WTC11 (cell line): ENCODE data around the gene OSBPL9. TPM values are rescaled to one million over a fixed set of nuclear protein-coding genes. Genes with fewer than 3 reads are reported as not detected.

Experiments used
- ATAC-seq: fragments of 200-7000 bp; cut with Tn5 transposase; 2 replicates; pipeline ENCODE4 v1.10.0; 2021; ENCODE audit warnings: mild to moderate bottlenecking, moderate library complexity
- CTCF ChIA-PET: fragments of 300-600 bp; sonication (Branson Sonifier 250); formaldehyde crosslinking; loops from one replicate; lab custom pipeline; 2021; ENCODE audit warnings: antibody characterized with exemption; lab: Charles Lee
- POLR2A ChIA-PET: fragments of 350-600 bp; sonication (Branson Sonifier 250); formaldehyde crosslinking; loops from one replicate; lab custom pipeline; 2021; ENCODE audit warnings: antibody characterized with exemption; lab: Charles Lee
- DNase-seq: peaks from one replicate; pipeline ENCODE4 v3.0.0; 2021; ENCODE audit warnings: low spot score
- H3K27ac Mint-ChIP-seq: 2 replicates; pipeline ENCODE4 v1.8.0; 2021; ENCODE audit warnings: mixed read lengths
- H3K27me3 Mint-ChIP-seq: 2 replicates; pipeline ENCODE4 v1.8.0; 2021; ENCODE audit warnings: low read depth, mild to moderate bottlenecking, moderate library complexity, mixed read lengths
- H3K36me3 Mint-ChIP-seq: 2 replicates; pipeline ENCODE4 v1.8.0; 2021; ENCODE audit warnings: mixed read lengths
- H3K4me1 Mint-ChIP-seq: 2 replicates; pipeline ENCODE4 v1.8.0; 2022; ENCODE audit warnings: mixed read lengths
- H3K4me3 Mint-ChIP-seq: 2 replicates; pipeline ENCODE4 v1.8.0; 2021; ENCODE audit warnings: mild to moderate bottlenecking, moderate library complexity, mixed read lengths
- H3K9me3 Mint-ChIP-seq: 2 replicates; pipeline ENCODE4 v1.8.0; 2021; ENCODE audit warnings: mixed read lengths
- ATF1 ChIP-seq: sonication (generic); formaldehyde crosslinking; IDR thresholded peaks from 2 replicates; pipeline ENCODE4 v1.8.1; 2023; ENCODE audit warnings: mild to moderate bottlenecking, moderate library complexity, missing genetic modification reagents
- CBFB ChIP-seq: sonication (generic); formaldehyde crosslinking; IDR thresholded peaks from 2 replicates; pipeline ENCODE4 v1.8.1; 2022; ENCODE audit warnings: mild to moderate bottlenecking, low read depth, missing genetic modification reagents
- CREB1 ChIP-seq: sonication (generic); formaldehyde crosslinking; IDR thresholded peaks from 2 replicates; pipeline ENCODE4 v1.8.0; 2023; ENCODE audit warnings: mild to moderate bottlenecking, missing genetic modification reagents
- JUN ChIP-seq: sonication (generic); formaldehyde crosslinking; IDR thresholded peaks from 2 replicates; pipeline ENCODE4 v1.8.0; 2023; ENCODE audit warnings: mild to moderate bottlenecking, missing genetic modification reagents
- MXD4 ChIP-seq: fragments of 250-450 bp; sonication (Bioruptor Pico); IDR thresholded peaks from 2 replicates; pipeline ENCODE4 v1.8.0; 2021; ENCODE audit warnings: mild to moderate bottlenecking, moderate library complexity, borderline replicate concordance
- NFE2L1 ChIP-seq: sonication (generic); formaldehyde crosslinking; IDR thresholded peaks from 2 replicates; pipeline ENCODE4 v1.8.1; 2023; ENCODE audit warnings: missing genetic modification reagents
- PRRX2 ChIP-seq: fragments of 250-450 bp; sonication (Bioruptor Pico); IDR thresholded peaks from 2 replicates; pipeline ENCODE4 v1.8.0; 2021; ENCODE audit warnings: mild to moderate bottlenecking
- SOX15 ChIP-seq: fragments of 250-450 bp; sonication (Bioruptor Pico); IDR thresholded peaks from 2 replicates; pipeline ENCODE4 v1.9.0; 2021; ENCODE audit warnings: mild to moderate bottlenecking
- SP1 ChIP-seq: sonication (generic); formaldehyde crosslinking; conservative IDR thresholded peaks from 2 replicates; pipeline ENCODE4 v1.8.1; 2022; ENCODE audit warnings: missing genetic modification reagents
- ZBTB21 ChIP-seq: sonication (generic); formaldehyde crosslinking; IDR thresholded peaks from 2 replicates; pipeline ENCODE4 v1.8.1; 2023; ENCODE audit warnings: mild to moderate bottlenecking, missing genetic modification reagents, borderline replicate concordance
- ZNF263 ChIP-seq: sonication (generic); formaldehyde crosslinking; IDR thresholded peaks from 2 replicates; pipeline ENCODE4 v1.8.1; 2022; ENCODE audit warnings: low read depth, mild to moderate bottlenecking, moderate library complexity, missing genetic modification reagents
- ZNF317 ChIP-seq: sonication (generic); formaldehyde crosslinking; IDR thresholded peaks from 2 replicates; pipeline ENCODE4 v1.8.1; 2023; ENCODE audit warnings: low read depth, mild to moderate bottlenecking, moderate library complexity, missing genetic modification reagents, borderline replicate concordance
- ZNF671 ChIP-seq: fragments of 250-450 bp; sonication (Bioruptor Pico); IDR thresholded peaks from 2 replicates; pipeline ENCODE4 v1.8.0; 2021; ENCODE audit warnings: mild to moderate bottlenecking
- total RNA-seq: library from RNA; stranded (reverse); gene quantifications from 3 replicates; pipeline ENCODE4 v1.2.3, GENCODE V29; 2021
- TF ChIP-seq, protein P1 (sequence below): sonication (generic); formaldehyde crosslinking; IDR thresholded peaks from 2 replicates; pipeline ENCODE4 v1.8.0; 2022; ENCODE audit warnings: mild to moderate bottlenecking, missing genetic modification reagents
- TF ChIP-seq, protein P2 (sequence below): fragments of 200-600 bp; IDR thresholded peaks from 2 replicates; pipeline ENCODE4 v1.8.0; 2022; ENCODE audit warnings: antibody characterized with exemption
- TF ChIP-seq, protein P3 (sequence below): fragments of 250-450 bp; sonication (Bioruptor Pico); IDR thresholded peaks from 2 replicates; pipeline ENCODE4 v2.1.2; 2022; ENCODE audit warnings: mild to moderate bottlenecking, moderate library complexity
- TF ChIP-seq, protein P4 (sequence below): sonication (generic); formaldehyde crosslinking; IDR thresholded peaks from 2 replicates; pipeline ENCODE4 v1.8.0; 2022; ENCODE audit warnings: missing genetic modification reagents
- TF ChIP-seq, protein P5 (sequence below): sonication (generic); formaldehyde crosslinking; IDR thresholded peaks from 2 replicates; pipeline ENCODE4 v1.8.1; 2023; ENCODE audit warnings: mild to moderate bottlenecking, missing genetic modification reagents, moderate library complexity
- TF ChIP-seq, protein P6 (sequence below): sonication (generic); formaldehyde crosslinking; conservative IDR thresholded peaks from 2 replicates; pipeline ENCODE4 v1.8.1; 2022; ENCODE audit warnings: mild to moderate bottlenecking, missing genetic modification reagents
- TF ChIP-seq, protein P7 (sequence below): sonication (generic); formaldehyde crosslinking; IDR thresholded peaks from 2 replicates; pipeline ENCODE4 v1.8.0; 2023; ENCODE audit warnings: missing genetic modification reagents, mild to moderate bottlenecking, borderline replicate concordance

The OSBPL9 gene
- total RNA-seq, 1 experiment from 2014 or later: 55.6 TPM

DNA sequence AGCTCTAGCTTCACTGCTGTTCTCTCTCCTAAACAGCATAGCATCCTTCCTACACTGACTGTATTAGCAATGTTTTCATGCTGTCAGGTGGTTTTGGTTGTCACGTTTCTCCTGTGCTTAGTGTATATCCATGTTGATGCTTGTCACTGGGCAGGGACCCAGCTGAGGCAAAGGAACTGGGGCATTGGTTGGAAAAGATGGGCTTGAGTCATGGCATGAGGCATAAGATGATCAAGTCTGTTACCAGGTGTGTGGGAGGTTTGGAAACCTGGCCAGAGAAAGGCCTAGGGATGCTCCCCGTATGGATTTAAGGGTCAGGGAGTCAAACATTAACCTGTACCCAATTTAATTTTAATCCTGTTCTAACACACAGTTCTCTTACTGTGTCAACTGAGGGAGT, 69.6 kb downstream of the OSBPL9 start:
- TF ChIP-seq SOX15: no peak
- TF ChIP-seq CBFB: no peak
- TF ChIP-seq, protein P1, sequence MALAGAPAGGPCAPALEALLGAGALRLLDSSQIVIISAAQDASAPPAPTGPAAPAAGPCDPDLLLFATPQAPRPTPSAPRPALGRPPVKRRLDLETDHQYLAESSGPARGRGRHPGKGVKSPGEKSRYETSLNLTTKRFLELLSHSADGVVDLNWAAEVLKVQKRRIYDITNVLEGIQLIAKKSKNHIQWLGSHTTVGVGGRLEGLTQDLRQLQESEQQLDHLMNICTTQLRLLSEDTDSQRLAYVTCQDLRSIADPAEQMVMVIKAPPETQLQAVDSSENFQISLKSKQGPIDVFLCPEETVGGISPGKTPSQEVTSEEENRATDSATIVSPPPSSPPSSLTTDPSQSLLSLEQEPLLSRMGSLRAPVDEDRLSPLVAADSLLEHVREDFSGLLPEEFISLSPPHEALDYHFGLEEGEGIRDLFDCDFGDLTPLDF (CRISPR knock-in tag): no peak
- TF ChIP-seq CREB1 (CRISPR knock-in tag): no peak
- TF ChIP-seq, protein P2, sequence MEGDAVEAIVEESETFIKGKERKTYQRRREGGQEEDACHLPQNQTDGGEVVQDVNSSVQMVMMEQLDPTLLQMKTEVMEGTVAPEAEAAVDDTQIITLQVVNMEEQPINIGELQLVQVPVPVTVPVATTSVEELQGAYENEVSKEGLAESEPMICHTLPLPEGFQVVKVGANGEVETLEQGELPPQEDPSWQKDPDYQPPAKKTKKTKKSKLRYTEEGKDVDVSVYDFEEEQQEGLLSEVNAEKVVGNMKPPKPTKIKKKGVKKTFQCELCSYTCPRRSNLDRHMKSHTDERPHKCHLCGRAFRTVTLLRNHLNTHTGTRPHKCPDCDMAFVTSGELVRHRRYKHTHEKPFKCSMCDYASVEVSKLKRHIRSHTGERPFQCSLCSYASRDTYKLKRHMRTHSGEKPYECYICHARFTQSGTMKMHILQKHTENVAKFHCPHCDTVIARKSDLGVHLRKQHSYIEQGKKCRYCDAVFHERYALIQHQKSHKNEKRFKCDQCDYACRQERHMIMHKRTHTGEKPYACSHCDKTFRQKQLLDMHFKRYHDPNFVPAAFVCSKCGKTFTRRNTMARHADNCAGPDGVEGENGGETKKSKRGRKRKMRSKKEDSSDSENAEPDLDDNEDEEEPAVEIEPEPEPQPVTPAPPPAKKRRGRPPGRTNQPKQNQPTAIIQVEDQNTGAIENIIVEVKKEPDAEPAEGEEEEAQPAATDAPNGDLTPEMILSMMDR: no peak
- TF ChIP-seq JUN (CRISPR knock-in tag): no peak
- H3K4me1 Mint-ChIP-seq: peaks cover 11% of the 10 kb centered on the region
- H3K9me3 Mint-ChIP-seq: no peaks in the 10 kb centered on the region
- H3K36me3 Mint-ChIP-seq: no peaks in the 10 kb centered on the region
- ATAC-seq (no peak), DNase-seq (no peak)
- no peak overlapping the region for H3K4me3 Mint-ChIP-seq
- POLR2A ChIA-PET: no interaction called here
- no peak overlapping the region for H3K27ac Mint-ChIP-seq
- H3K27me3 Mint-ChIP-seq: no peaks in the 10 kb centered on the region
- CTCF ChIA-PET: no interaction called here

DNA sequence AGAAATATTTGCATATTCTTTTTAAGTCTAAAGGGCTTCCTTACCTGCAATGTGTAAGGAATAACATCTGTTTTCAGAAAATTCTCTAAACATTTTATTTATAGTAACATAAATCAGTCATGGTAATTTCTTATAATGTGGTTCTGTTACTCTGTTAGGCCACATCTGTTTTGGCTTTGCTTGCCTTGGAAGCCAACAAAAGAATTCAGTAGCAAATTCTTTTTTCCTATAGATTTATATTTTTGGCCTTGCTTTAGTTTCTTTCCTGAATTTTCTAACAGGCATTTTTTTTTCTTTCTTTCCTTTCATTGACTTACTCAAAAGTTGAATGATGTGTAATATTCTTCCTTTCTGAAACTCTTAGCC, 72.2 kb downstream of the OSBPL9 start:
- Mint-ChIP-seq H3K4me3 (no peak overlapping the region), H3K27me3 (no peaks in the 10 kb centered on the region), H3K9me3 (no peaks in the 10 kb centered on the region), H3K27ac (no peak overlapping the region), H3K4me1 (peaks cover 11% of the 10 kb centered on the region), H3K36me3 (no peaks in the 10 kb centered on the region)
- POLR2A ChIA-PET: interaction anchor here (0.6 kb wide), 1 partner anchor 61 kb away, joined by 3 read pairs; no protein-coding TSS in a partner anchor
- CTCF ChIA-PET: no interaction called here
- no peak for DNase-seq
- no peak for ATAC-seq
- TF ChIP-seq ZNF317 (CRISPR knock-in tag) (no peak), CREB1 (CRISPR knock-in tag) (no peak), ATF1 (CRISPR knock-in tag) (no peak), SP1 (no peak), ZNF263 (CRISPR knock-in tag) (no peak), PRRX2 (no peak), NFE2L1 (no peak), ZBTB21 (CRISPR knock-in tag) (no peak), ZNF671 (CRISPR knock-in tag) (no peak), MXD4 (no peak)
- TF ChIP-seq, protein P3, sequence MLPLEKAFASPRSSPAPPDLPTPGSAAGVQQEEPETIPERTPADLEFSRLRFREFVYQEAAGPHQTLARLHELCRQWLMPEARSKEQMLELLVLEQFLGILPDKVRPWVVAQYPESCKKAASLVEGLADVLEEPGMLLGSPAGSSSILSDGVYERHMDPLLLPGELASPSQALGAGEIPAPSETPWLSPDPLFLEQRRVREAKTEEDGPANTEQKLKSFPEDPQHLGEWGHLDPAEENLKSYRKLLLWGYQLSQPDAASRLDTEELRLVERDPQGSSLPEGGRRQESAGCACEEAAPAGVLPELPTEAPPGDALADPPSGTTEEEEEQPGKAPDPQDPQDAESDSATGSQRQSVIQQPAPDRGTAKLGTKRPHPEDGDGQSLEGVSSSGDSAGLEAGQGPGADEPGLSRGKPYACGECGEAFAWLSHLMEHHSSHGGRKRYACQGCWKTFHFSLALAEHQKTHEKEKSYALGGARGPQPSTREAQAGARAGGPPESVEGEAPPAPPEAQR (CRISPR knock-in tag): no peak
- TF ChIP-seq, protein P4, sequence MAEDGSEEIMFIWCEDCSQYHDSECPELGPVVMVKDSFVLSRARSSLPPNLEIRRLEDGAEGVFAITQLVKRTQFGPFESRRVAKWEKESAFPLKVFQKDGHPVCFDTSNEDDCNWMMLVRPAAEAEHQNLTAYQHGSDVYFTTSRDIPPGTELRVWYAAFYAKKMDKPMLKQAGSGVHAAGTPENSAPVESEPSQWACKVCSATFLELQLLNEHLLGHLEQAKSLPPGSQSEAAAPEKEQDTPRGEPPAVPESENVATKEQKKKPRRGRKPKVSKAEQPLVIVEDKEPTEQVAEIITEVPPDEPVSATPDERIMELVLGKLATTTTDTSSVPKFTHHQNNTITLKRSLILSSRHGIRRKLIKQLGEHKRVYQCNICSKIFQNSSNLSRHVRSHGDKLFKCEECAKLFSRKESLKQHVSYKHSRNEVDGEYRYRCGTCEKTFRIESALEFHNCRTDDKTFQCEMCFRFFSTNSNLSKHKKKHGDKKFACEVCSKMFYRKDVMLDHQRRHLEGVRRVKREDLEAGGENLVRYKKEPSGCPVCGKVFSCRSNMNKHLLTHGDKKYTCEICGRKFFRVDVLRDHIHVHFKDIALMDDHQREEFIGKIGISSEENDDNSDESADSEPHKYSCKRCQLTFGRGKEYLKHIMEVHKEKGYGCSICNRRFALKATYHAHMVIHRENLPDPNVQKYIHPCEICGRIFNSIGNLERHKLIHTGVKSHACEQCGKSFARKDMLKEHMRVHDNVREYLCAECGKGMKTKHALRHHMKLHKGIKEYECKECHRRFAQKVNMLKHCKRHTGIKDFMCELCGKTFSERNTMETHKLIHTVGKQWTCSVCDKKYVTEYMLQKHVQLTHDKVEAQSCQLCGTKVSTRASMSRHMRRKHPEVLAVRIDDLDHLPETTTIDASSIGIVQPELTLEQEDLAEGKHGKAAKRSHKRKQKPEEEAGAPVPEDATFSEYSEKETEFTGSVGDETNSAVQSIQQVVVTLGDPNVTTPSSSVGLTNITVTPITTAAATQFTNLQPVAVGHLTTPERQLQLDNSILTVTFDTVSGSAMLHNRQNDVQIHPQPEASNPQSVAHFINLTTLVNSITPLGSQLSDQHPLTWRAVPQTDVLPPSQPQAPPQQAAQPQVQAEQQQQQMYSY (CRISPR knock-in tag): no peak
- TF ChIP-seq, protein P5, sequence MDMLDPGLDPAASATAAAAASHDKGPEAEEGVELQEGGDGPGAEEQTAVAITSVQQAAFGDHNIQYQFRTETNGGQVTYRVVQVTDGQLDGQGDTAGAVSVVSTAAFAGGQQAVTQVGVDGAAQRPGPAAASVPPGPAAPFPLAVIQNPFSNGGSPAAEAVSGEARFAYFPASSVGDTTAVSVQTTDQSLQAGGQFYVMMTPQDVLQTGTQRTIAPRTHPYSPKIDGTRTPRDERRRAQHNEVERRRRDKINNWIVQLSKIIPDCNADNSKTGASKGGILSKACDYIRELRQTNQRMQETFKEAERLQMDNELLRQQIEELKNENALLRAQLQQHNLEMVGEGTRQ (CRISPR knock-in tag): no peak
- TF ChIP-seq, protein P6, sequence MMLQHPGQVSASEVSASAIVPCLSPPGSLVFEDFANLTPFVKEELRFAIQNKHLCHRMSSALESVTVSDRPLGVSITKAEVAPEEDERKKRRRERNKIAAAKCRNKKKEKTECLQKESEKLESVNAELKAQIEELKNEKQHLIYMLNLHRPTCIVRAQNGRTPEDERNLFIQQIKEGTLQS: no peak
- TF ChIP-seq, protein P7, sequence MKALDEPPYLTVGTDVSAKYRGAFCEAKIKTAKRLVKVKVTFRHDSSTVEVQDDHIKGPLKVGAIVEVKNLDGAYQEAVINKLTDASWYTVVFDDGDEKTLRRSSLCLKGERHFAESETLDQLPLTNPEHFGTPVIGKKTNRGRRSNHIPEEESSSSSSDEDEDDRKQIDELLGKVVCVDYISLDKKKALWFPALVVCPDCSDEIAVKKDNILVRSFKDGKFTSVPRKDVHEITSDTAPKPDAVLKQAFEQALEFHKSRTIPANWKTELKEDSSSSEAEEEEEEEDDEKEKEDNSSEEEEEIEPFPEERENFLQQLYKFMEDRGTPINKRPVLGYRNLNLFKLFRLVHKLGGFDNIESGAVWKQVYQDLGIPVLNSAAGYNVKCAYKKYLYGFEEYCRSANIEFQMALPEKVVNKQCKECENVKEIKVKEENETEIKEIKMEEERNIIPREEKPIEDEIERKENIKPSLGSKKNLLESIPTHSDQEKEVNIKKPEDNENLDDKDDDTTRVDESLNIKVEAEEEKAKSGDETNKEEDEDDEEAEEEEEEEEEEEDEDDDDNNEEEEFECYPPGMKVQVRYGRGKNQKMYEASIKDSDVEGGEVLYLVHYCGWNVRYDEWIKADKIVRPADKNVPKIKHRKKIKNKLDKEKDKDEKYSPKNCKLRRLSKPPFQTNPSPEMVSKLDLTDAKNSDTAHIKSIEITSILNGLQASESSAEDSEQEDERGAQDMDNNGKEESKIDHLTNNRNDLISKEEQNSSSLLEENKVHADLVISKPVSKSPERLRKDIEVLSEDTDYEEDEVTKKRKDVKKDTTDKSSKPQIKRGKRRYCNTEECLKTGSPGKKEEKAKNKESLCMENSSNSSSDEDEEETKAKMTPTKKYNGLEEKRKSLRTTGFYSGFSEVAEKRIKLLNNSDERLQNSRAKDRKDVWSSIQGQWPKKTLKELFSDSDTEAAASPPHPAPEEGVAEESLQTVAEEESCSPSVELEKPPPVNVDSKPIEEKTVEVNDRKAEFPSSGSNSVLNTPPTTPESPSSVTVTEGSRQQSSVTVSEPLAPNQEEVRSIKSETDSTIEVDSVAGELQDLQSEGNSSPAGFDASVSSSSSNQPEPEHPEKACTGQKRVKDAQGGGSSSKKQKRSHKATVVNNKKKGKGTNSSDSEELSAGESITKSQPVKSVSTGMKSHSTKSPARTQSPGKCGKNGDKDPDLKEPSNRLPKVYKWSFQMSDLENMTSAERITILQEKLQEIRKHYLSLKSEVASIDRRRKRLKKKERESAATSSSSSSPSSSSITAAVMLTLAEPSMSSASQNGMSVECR (CRISPR knock-in tag): no peak
